DND-41 (cell line): ENCODE measurements around the gene BATF.
A peak's percentile ranks its signal among the peaks of the same experiment; 100 is the strongest.
"Not testable (repeated sequence)": the region's sequence is repeated elsewhere in the genome, so short reads cannot be mapped to it uniquely, and the experiment has no call there.

Source experiments
- ATAC-seq: fragments of 200-7000 bp; cut with Tn5 transposase; 3 replicates; pipeline ENCODE4 v1.9.1; 2021; ENCODE audit warnings: low read depth; ENCODE audit not compliant: insufficient read depth
- DNase-seq: peaks from one replicate; pipeline ENCODE4 v3.0.0-alpha.2; 2020
- H2AFZ ChIP-seq: 2 replicates; pipeline ENCODE4 v1.6.0; 2012; ENCODE audit warnings: low read depth, low read length
- H3K27ac ChIP-seq: 2 replicates; pipeline ENCODE4 v1.5.1; 2012; ENCODE audit warnings: low read length, inconsistent platforms
- H3K27me3 ChIP-seq: fragments of 200-600 bp; sonication (generic); 2 replicates; pipeline ENCODE4 v1.6.0; 2012; ENCODE audit warnings: low read length, mild to moderate bottlenecking, inconsistent platforms; ENCODE audit not compliant: insufficient read depth, poor library complexity
- H3K36me3 ChIP-seq: 2 replicates; pipeline ENCODE4 v1.5.1; 2012; ENCODE audit warnings: low read length, inconsistent platforms; ENCODE audit not compliant: insufficient read depth
- H3K4me1 ChIP-seq: 2 replicates; pipeline ENCODE4 v1.5.1; 2012; ENCODE audit warnings: mild to moderate bottlenecking, low read length; ENCODE audit not compliant: insufficient read depth
- H3K4me2 ChIP-seq: 2 replicates; pipeline ENCODE4 v1.6.0; 2012; ENCODE audit warnings: mild to moderate bottlenecking, moderate library complexity, low read length, inconsistent platforms; ENCODE audit not compliant: insufficient read depth
- H3K4me3 ChIP-seq, 2 experiments: fragments of 200-600 bp in 1 of 2; shearing (Covaris generic) in 1 of 2; 2 replicates each; pipeline ENCODE4 v1.5.1; 2012 to 2016; ENCODE audit warnings: inconsistent platforms in 2 of 2, low read length in 2 of 2, mild to moderate bottlenecking in 2 of 2, low read depth in 1 of 2, moderate library complexity in 1 of 2
- H3K79me2 ChIP-seq: 2 replicates; pipeline ENCODE4 v1.6.0; 2012; ENCODE audit warnings: low read length, inconsistent platforms; ENCODE audit not compliant: insufficient read depth
- H3K9ac ChIP-seq: 2 replicates; pipeline ENCODE4 v1.6.0; 2012; ENCODE audit warnings: low read depth, mild to moderate bottlenecking, inconsistent platforms, low read length, moderate library complexity
- H3K9me3 ChIP-seq: 2 replicates; pipeline ENCODE4 v1.5.1; 2012; ENCODE audit warnings: low read length, moderate library complexity, mild to moderate bottlenecking, inconsistent platforms; ENCODE audit not compliant: insufficient read depth, severe bottlenecking
- H4K20me1 ChIP-seq: 2 replicates; pipeline ENCODE4 v1.6.0; 2012; ENCODE audit warnings: low read length; ENCODE audit not compliant: insufficient read depth
- EZH2 ChIP-seq: IDR thresholded peaks from 3 replicates; pipeline ENCODE4 v1.6.1; 2012; ENCODE audit warnings: borderline replicate concordance, low read depth, mild to moderate bottlenecking, moderate library complexity, low read length, inconsistent platforms; ENCODE audit not compliant: severe bottlenecking
- TF ChIP-seq, protein P1 (sequence below): IDR thresholded peaks from 2 replicates; pipeline ENCODE4 v1.5.1; 2012; ENCODE audit warnings: borderline replicate concordance, low read length, moderate library complexity, mild to moderate bottlenecking; ENCODE audit not compliant: poor library complexity, severe bottlenecking; ENCODE audit errors: extremely low read depth

BATF gene, protein sequence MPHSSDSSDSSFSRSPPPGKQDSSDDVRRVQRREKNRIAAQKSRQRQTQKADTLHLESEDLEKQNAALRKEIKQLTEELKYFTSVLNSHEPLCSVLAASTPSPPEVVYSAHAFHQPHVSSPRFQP

DNA sequence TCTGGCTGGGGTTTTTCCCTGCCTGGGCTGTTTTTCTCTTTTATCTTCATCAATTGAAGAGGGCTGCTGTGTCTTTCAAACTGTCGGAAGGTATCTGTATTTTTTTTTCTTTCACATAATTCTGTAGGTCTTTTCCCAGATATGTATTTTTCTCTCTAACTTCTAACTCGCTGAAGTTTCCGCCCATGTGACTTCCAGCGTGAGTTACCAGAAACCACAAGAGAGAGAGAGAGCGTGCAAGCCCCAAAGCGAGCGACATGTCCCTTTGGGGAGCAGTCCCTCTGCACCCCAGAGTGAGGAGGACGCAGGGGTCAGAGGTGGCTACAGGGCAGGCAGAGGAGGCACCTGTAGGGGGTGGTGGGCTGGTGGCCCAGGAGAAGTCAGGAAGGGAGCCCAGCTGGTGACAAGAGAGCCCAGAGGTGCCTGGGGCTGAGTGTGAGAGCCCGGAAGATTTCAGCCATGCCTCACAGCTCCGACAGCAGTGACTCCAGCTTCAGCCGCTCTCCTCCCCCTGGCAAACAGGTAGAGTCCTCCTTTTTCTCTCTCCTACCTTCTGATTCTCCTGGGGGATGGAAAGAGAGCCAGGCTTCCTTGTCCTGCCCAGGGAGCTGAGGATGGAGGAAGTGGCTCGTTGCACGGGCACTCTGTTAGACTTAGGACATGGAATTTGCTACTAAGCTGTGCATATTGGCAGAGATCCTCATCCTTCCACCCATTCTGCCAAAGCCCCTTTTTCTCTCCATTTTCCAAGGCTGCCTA lies at the start of gene BATF:
Gene BATF, plus strand, starts transcription at position 246 of the 759 bp plus-strand sequence. Its CDS starts 214 bp downstream, at position 460.
- Histone ChIP-seq H2AFZ (peak within 1 kb of the TSS; percentile 90), H3K9ac (peak within 1 kb of the TSS; percentile 50), H3K27ac (peak within 1 kb of the TSS; percentile 72)

DNA sequence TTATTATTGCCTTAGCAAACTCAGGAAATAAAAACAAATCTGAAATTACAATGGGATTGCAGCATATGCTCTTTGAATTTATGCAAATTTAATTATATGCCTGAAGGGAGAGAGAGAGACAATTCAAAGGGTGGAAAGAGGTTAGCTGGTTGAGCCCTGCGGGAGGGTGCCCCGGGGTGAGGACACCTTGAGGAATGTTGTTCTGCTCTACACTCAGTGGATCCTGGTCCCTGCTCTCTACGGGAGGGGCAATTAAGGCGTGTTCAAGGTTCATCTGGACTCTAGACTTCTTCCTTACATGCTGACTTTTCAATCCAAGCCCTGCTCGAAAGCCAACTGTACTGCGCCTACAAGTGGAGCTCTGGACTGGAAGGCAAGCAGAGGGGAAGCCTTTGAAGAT lies 48.1 kb upstream of the BATF start:
- H3K27me3 ChIP-seq, result peaks cover 15% of the 10 kb centered on the region
- not testable (repeated sequence) for H3K9ac ChIP-seq, H3K79me2 ChIP-seq, H3K4me1 ChIP-seq, H3K4me2 ChIP-seq, H4K20me1 ChIP-seq, H3K9me3 ChIP-seq, H3K36me3 ChIP-seq, ATAC-seq, DNase-seq, H3K4me3 ChIP-seq, H2AFZ ChIP-seq, H3K27ac ChIP-seq

More for the DNA sequence above, at the start of gene BATF:
- peaks cover 33% of the 10 kb centered on the region for H3K4me1 ChIP-seq
- peak within 1 kb of the TSS; percentile 89 for H3K4me2 ChIP-seq
- ATAC-seq (peak; percentile 90), DNase-seq (peak; percentile 69)
- TF ChIP-seq, protein P1, sequence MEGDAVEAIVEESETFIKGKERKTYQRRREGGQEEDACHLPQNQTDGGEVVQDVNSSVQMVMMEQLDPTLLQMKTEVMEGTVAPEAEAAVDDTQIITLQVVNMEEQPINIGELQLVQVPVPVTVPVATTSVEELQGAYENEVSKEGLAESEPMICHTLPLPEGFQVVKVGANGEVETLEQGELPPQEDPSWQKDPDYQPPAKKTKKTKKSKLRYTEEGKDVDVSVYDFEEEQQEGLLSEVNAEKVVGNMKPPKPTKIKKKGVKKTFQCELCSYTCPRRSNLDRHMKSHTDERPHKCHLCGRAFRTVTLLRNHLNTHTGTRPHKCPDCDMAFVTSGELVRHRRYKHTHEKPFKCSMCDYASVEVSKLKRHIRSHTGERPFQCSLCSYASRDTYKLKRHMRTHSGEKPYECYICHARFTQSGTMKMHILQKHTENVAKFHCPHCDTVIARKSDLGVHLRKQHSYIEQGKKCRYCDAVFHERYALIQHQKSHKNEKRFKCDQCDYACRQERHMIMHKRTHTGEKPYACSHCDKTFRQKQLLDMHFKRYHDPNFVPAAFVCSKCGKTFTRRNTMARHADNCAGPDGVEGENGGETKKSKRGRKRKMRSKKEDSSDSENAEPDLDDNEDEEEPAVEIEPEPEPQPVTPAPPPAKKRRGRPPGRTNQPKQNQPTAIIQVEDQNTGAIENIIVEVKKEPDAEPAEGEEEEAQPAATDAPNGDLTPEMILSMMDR, result no peak
- no peak for TF ChIP-seq EZH2
- no peaks in the 10 kb centered on the region for H3K9me3 ChIP-seq
- no peaks in the 10 kb centered on the region for H3K79me2 ChIP-seq
- no peaks in the 10 kb centered on the region for H3K27me3 ChIP-seq
- H3K4me3 ChIP-seq, result peak within 1 kb of the TSS; percentile 19 to 63; a peak in 3 of 4 replicates
- no peaks in the 10 kb centered on the region for H3K36me3 ChIP-seq
- no peaks in the 10 kb centered on the region for H4K20me1 ChIP-seq

DNA sequence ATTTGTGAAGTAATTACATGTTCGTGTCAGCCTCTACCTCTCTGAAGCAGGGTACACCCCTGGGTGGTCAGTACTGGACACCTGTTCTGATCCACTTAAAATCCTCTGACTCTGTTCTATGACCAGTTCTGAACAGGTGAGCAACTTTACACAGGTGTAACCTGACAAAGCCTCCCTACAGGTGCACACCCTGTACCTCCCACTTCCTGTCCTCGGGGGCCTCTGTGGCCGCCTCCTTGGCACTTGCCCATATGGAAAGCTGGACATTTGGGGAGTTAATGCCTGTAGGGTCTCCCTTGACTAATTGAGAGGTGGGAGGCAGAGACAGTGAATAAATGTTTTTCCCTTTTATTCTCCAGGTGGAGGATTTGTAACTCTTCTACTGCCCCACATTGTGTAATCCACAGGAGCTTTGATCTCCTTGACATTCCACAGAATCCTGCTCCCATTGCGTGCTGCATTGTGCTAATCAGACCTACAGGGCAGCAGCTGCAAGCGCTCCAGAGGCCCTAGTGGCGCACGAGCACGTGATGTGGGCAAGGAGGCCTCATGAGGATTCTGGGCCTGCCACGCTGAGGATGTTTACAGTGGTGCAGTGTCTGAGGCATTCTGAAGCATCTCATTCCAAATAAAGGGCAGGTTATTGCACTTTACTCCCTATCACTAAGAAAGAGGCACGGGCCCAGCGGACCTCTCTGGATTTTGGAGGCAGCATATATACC lies 45.8 kb upstream of the BATF start:
- Histone ChIP-seq H3K4me1 (no peaks in the 10 kb centered on the region), H3K27me3 (peaks cover 25% of the 10 kb centered on the region), H3K79me2 (no peaks in the 10 kb centered on the region), H3K36me3 (no peaks in the 10 kb centered on the region), H3K9me3 (no peaks in the 10 kb centered on the region), H2AFZ (no peak overlapping the region), H3K9ac (no peak overlapping the region), H3K27ac (no peak overlapping the region), H3K4me2 (no peak overlapping the region), H4K20me1 (no peaks in the 10 kb centered on the region), H3K4me3 (no peak overlapping the region)
- TF ChIP-seq EZH2, result no peak
- TF ChIP-seq, protein P1, result no peak
- no peak for DNase-seq
- no peak for ATAC-seq

- no peak overlapping the region for H3K9ac ChIP-seq
- DNase-seq (no peak), ATAC-seq (no peak)
- no peak overlapping the region for H3K27ac ChIP-seq
- no peaks in the 10 kb centered on the region for H3K4me1 ChIP-seq
- H2AFZ ChIP-seq, result no peak overlapping the region
- no peaks in the 10 kb centered on the region for H3K36me3 ChIP-seq
- no peaks in the 10 kb centered on the region for H3K79me2 ChIP-seq
- H3K4me3 ChIP-seq, result no peak overlapping the region
- H3K4me2 ChIP-seq, result no peak overlapping the region
- no peaks in the 10 kb centered on the region for H3K9me3 ChIP-seq
- H3K27me3 ChIP-seq, result peaks cover 25% of the 10 kb centered on the region
- no peak for TF ChIP-seq EZH2
- TF ChIP-seq, protein P1, result no peak
- H4K20me1 ChIP-seq, result no peaks in the 10 kb centered on the region
Measured at GRCh38 chr14:75477881-75478280, 44.4 kb upstream of the BATF start.
